ENCODE measurements around the gene HSF5. TPM values are rescaled to one million over a fixed set of nuclear protein-coding genes. Genes with fewer than 3 reads are reported as not detected.

The HSF5 gene
- total and polyA plus RNA-seq, 2 of the 13 experiments (the other 11 are each of a cell fraction or from before 2014, with no cell fraction given): not detected

- TF ChIP-seq HNF4G (IDR thresholded peaks at IDR 0.05; ENCODE audit: borderline replicate concordance, low read depth, low read length) (peak; percentile 87), HNF4G (CRISPR knock-in tag; IDR thresholded peaks at IDR 0.05; ENCODE audit: borderline replicate concordance, low read depth) (peak; percentile 92), SSRP1 (CRISPR knock-in tag; IDR thresholded peaks at IDR 0.05) (peak; percentile 75; the same call in 1 of the 2 replicates), BCL3 (CRISPR knock-in tag; IDR thresholded peaks at IDR 0.05) (peak; percentile 52; the same call in 1 of the 2 replicates), THYN1 (CRISPR knock-in tag; IDR thresholded peaks at IDR 0.05; ENCODE audit: borderline replicate concordance, low read depth) (no peak), PREB (CRISPR knock-in tag; IDR thresholded peaks at IDR 0.05) (no peak), AKAP8 (CRISPR knock-in tag; IDR thresholded peaks at IDR 0.05) (no peak), ZNF503 (CRISPR knock-in tag; IDR thresholded peaks at IDR 0.05) (peak; percentile 87), GABPA (IDR thresholded peaks at IDR 0.05; ENCODE audit: low read depth, low read length) (no peak), GABPA (CRISPR knock-in tag; IDR thresholded peaks at IDR 0.05; ENCODE audit: low read depth) (peak; percentile 69), DNMT3B (CRISPR knock-in tag; conservative IDR thresholded peaks at IDR 0.05) (peak; percentile 84; the same call in 1 of the 2 replicates), ZNF274 (CRISPR knock-in tag; IDR thresholded peaks at IDR 0.05) (no peak), KDM5B (CRISPR knock-in tag; IDR thresholded peaks at IDR 0.05; ENCODE audit: borderline replicate concordance) (peak; percentile 71; the same call in 1 of the 2 replicates), ZNF510 (CRISPR knock-in tag; IDR thresholded peaks at IDR 0.05; ENCODE audit: low read depth) (no peak; the same call in 1 of the 2 replicates), CENPT (CRISPR knock-in tag; IDR thresholded peaks at IDR 0.05; ENCODE audit: low read depth) (no peak), ZNF883 (CRISPR knock-in tag; IDR thresholded peaks at IDR 0.05; ENCODE audit: not compliant biosample characterization) (no peak), TBX2 (CRISPR knock-in tag; IDR thresholded peaks at IDR 0.05; ENCODE audit: borderline replicate concordance) (peak; percentile 90), GRHL1 (CRISPR knock-in tag; conservative IDR thresholded peaks at IDR 0.05) (no peak), NBN (conservative IDR thresholded peaks at IDR 0.05) (no peak), HDAC2 (CRISPR knock-in tag; IDR thresholded peaks at IDR 0.05) (peak; percentile 97), IKZF4 (CRISPR knock-in tag; IDR thresholded peaks at IDR 0.05; ENCODE audit: borderline replicate concordance, low read depth, not compliant biosample characterization) (no peak), SATB2 (CRISPR knock-in tag; IDR thresholded peaks at IDR 0.05) (0 out of 2 replicates have a peak, but pooled peaks have one; percentile 41), CCAR2 (optimal IDR thresholded peaks at IDR 0.05; ENCODE audit: low read depth, low read length) (no peak), ZFAT (CRISPR knock-in tag; conservative IDR thresholded peaks at IDR 0.05) (0 out of 2 replicates have a peak, but pooled peaks have one; percentile 20)
These were observed 106.8 kb downstream of the HSF5 start (continued) for GRCh38 chr17:58381124-58382035.

Data from HepG2 (cell line).